Fibroblast of the conjunctiva (primary cell): Measurements from ENCODE around the gene MBP.
"Not testable (repeated sequence)": the region's sequence is repeated elsewhere in the genome, so short reads cannot be mapped to it uniquely, and the experiment has no call there.

Experiments
- DNase-seq: peaks from one replicate; pipeline ENCODE4 v3.0.0-alpha.2; 2010; ENCODE audit warnings: low read depth

The MBP gene

GRCh38 chr18:76970770-76971559 lies 161.6 kb downstream of the MBP start:
- no peak for DNase-seq

GRCh38 chr18:76967721-76968472 lies 164.7 kb downstream of the MBP start:
- DNase-seq, result no peak

- DNase-seq, result not testable (repeated sequence)
These were observed 165.3 kb downstream of the MBP start for GRCh38 chr18:76967299-76967698.

GRCh38 chr18:76965555-76966151 lies 166.9 kb downstream of the MBP start:
- DNase-seq, result not testable (repeated sequence)

- DNase-seq, result no peak
These were observed 168.6 kb downstream of the MBP start for GRCh38 chr18:76963936-76964335.

- DNase-seq, result no peak
These were observed 169.7 kb downstream of the MBP start for GRCh38 chr18:76962851-76963250.

- DNase-seq, result no peak
These were observed 172.0 kb downstream of the MBP start for GRCh38 chr18:76960528-76961035.

- DNase-seq, result no peak
These were observed 173.0 kb downstream of the MBP start for GRCh38 chr18:76959605-76960004.

GRCh38 chr18:76958692-76959341 lies 173.8 kb downstream of the MBP start:
- no peak for DNase-seq

GRCh38 chr18:76957384-76958355 lies 174.9 kb downstream of the MBP start:
- DNase-seq, result no peak

GRCh38 chr18:76956648-76957047 lies 175.9 kb downstream of the MBP start:
- DNase-seq, result no peak

- DNase-seq, result no peak
These were observed 176.9 kb downstream of the MBP start for GRCh38 chr18:76955524-76956170.

- no peak for DNase-seq
These were observed 178.9 kb downstream of the MBP start for GRCh38 chr18:76953583-76954233.

GRCh38 chr18:76953156-76953555 lies 179.4 kb downstream of the MBP start:
- DNase-seq, result no peak

- no peak for DNase-seq
These were observed 179.8 kb downstream of the MBP start for GRCh38 chr18:76952747-76953146.

- DNase-seq, result no peak
These were observed 180.9 kb downstream of the MBP start for GRCh38 chr18:76951456-76952247.

- DNase-seq, result no peak
These were observed 184.2 kb downstream of the MBP start for GRCh38 chr18:76948345-76948744.

- DNase-seq, result not testable (repeated sequence)
These were observed 188.2 kb downstream of the MBP start for GRCh38 chr18:76944346-76944745.
